Keratinocyte (primary cell): ENCODE data around the gene DIPK1B. TPM values are rescaled to one million over a fixed set of nuclear protein-coding genes. Genes with fewer than 3 reads are reported as not detected.

Experiments
- DNase-seq: peaks from one replicate; pipeline ENCODE4 v3.0.0-alpha.2; 2011; ENCODE audit warnings: low read depth, missing footprints, low spot score
- FAIRE-seq: peaks from 2 replicates; lab custom pipeline; 2011; peaks lifted over from hg19 to GRCh38; lab: Jason Lieb, UNC
- H2AFZ ChIP-seq: 2 replicates; pipeline ENCODE4 v1.6.0; 2012; ENCODE audit warnings: low read length, control low read depth, inconsistent platforms; ENCODE audit not compliant: control insufficient read depth
- H3K27ac ChIP-seq: 2 replicates; pipeline ENCODE4 v1.5.1; 2011; ENCODE audit warnings: low read length; ENCODE audit not compliant: control insufficient read depth, insufficient read depth
- H3K27me3 ChIP-seq: 3 replicates; pipeline ENCODE4 v1.6.0; 2011; ENCODE audit warnings: low read length; ENCODE audit not compliant: control insufficient read depth, insufficient read depth; ENCODE audit errors: extremely low read depth
- H3K36me3 ChIP-seq, 2 experiments: 2 replicates in 1 of 2; 3 replicates in 1 of 2; pipeline ENCODE4 v1.5.1; 2011; ENCODE audit warnings: low read length in 2 of 2, mild to moderate bottlenecking in 1 of 2; ENCODE audit not compliant: control insufficient read depth in 2 of 2, insufficient read depth in 2 of 2; ENCODE audit errors: extremely low read depth in 1 of 2
- H3K4me1 ChIP-seq: 3 replicates; pipeline ENCODE4 v1.5.1; 2011; ENCODE audit warnings: low read length; ENCODE audit not compliant: control insufficient read depth, insufficient read depth; ENCODE audit errors: extremely low read depth
- H3K4me2 ChIP-seq: 3 replicates; pipeline ENCODE4 v1.6.0; 2011; ENCODE audit warnings: low read depth, low read length; ENCODE audit not compliant: control insufficient read depth, insufficient read depth; ENCODE audit errors: extremely low read depth
- H3K4me3 ChIP-seq, 3 experiments: fragments of 200-600 bp in 1 of 3; sonication (generic) in 1 of 3; 2 replicates in 2 of 3; 3 replicates in 1 of 3; pipeline ENCODE4 v1.5.1; 2011 to 2016; ENCODE audit warnings: low read length in 3 of 3, mild to moderate bottlenecking in 3 of 3, control low read depth in 2 of 3, inconsistent platforms in 1 of 3, low read depth in 1 of 3, mixed read lengths in 1 of 3, mixed run types in 1 of 3, moderate library complexity in 1 of 3; ENCODE audit not compliant: control insufficient read depth in 2 of 3, insufficient read depth in 2 of 3; ENCODE audit errors: extremely low read depth in 1 of 3
- H3K79me2 ChIP-seq: 2 replicates; pipeline ENCODE4 v1.6.0; 2012; ENCODE audit warnings: low read length; ENCODE audit not compliant: control insufficient read depth, insufficient read depth
- H3K9ac ChIP-seq: 3 replicates; pipeline ENCODE4 v1.6.0; 2011; ENCODE audit warnings: low read length; ENCODE audit not compliant: control insufficient read depth, insufficient read depth; ENCODE audit errors: extremely low read depth
- H3K9me1 ChIP-seq: 3 replicates; pipeline ENCODE4 v1.6.0; 2011; ENCODE audit warnings: low read length; ENCODE audit not compliant: control insufficient read depth, insufficient read depth; ENCODE audit errors: extremely low read depth
- H3K9me3 ChIP-seq: 2 replicates; pipeline ENCODE4 v1.5.1; 2012; ENCODE audit warnings: low read depth, low read length; ENCODE audit not compliant: control insufficient read depth
- H4K20me1 ChIP-seq: 3 replicates; pipeline ENCODE4 v1.6.0; 2011; ENCODE audit warnings: low read length; ENCODE audit not compliant: control insufficient read depth, insufficient read depth; ENCODE audit errors: extremely low read depth
- EZH2 ChIP-seq: IDR thresholded peaks from one replicate; pipeline ENCODE4 v1.6.1; 2012; ENCODE audit warnings: inconsistent platforms, mild to moderate bottlenecking, low read length, moderate library complexity
- dilution Hi-C: fragments of 300-500 bp; cut with MboI; formaldehyde crosslinking; loops from one replicate; pipeline ENCODE4 v1.7.0; 2020; ENCODE audit warnings: low sequenced_read_pairs; ENCODE audit not compliant: extremely low pct_ligation_motif_present
- polyA plus RNA-seq, 5 experiments: library from polyadenylated mRNA; depleted of rRNA in 3 of 5; stranded (reverse) in 3 of 5; stranded (forward) in 1 of 5; unstranded in 1 of 5; fragments of >200 nt; gene quantifications; 1 replicate in 1 of 5; 2 replicates in 3 of 5; 3 replicates in 1 of 5; pipeline versions ENCODE4 v1.2.1 to v1.2.3, GENCODE V29; 2011 to 2012; ENCODE audit warnings: missing spikeins in 2 of 5, low read depth in 1 of 5, low replicate concordance in 1 of 5
- TF ChIP-seq, protein P1 (sequence below), 3 experiments: IDR thresholded peaks in 1 of 3; conservative IDR thresholded peaks in 1 of 3; optimal IDR thresholded peaks in 1 of 3; 2 replicates in 2 of 3; 3 replicates in 1 of 3; pipeline versions ENCODE3 to v1.5.1; 2011; ENCODE audit warnings: low read length in 3 of 3, mild to moderate bottlenecking in 3 of 3, moderate library complexity in 2 of 3, control low read depth in 1 of 3, inconsistent platforms in 1 of 3; ENCODE audit not compliant: insufficient read depth in 2 of 3; ENCODE audit errors: extremely low read depth in 1 of 3

The DIPK1B gene
- polyA plus RNA-seq, 1 donor (not counting 4 experiments of a cell fraction or from before 2014, with no cell fraction given): not detected

DNA sequence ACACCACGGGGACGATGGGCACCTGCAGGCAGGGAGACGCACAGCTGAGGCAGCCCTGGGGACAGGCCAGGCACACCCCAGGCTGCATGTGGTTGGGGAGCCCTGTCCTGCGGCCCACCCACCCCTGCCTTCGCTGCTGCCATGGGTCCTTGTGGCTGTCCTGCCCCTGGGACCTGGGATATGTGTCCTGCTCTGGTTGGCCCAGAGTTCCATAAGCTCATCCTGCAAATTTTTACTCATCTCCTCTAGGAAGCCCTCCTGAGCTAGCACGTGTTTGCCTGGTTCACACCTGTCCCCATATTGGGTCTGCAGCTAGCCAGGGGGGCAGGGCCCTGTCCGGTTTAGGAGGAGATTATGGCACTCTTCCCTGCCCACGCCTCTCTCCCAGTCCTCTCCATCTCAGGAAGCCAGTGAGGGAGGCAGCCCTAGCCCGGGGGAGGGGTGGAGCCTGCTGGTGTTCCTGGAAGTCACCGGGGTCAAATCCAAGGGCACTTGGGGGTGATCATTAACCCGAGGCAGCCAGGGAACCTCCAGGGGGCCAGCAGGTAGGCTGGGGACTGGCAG is 37.5 kb upstream of the DIPK1B start:
- H3K4me3 ChIP-seq: no peak overlapping the region
- dilution Hi-C loops: no loop called here
- H3K4me1 ChIP-seq: peaks cover 9% of the 10 kb centered on the region
- no peak for DNase-seq
- TF ChIP-seq, protein P1, sequence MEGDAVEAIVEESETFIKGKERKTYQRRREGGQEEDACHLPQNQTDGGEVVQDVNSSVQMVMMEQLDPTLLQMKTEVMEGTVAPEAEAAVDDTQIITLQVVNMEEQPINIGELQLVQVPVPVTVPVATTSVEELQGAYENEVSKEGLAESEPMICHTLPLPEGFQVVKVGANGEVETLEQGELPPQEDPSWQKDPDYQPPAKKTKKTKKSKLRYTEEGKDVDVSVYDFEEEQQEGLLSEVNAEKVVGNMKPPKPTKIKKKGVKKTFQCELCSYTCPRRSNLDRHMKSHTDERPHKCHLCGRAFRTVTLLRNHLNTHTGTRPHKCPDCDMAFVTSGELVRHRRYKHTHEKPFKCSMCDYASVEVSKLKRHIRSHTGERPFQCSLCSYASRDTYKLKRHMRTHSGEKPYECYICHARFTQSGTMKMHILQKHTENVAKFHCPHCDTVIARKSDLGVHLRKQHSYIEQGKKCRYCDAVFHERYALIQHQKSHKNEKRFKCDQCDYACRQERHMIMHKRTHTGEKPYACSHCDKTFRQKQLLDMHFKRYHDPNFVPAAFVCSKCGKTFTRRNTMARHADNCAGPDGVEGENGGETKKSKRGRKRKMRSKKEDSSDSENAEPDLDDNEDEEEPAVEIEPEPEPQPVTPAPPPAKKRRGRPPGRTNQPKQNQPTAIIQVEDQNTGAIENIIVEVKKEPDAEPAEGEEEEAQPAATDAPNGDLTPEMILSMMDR (optimal IDR thresholded peaks at IDR 0.05 in 1 of 3, IDR thresholded peaks at IDR 0.05 in 1 of 3, conservative IDR thresholded peaks at IDR 0.05 in 1 of 3; ENCODE audit: extremely low read depth in 1 of 3, insufficient read depth in 2 of 3, low read length in 3 of 3): no peak
- TF ChIP-seq EZH2: no peak
- H3K27ac ChIP-seq: no peak overlapping the region
- no peak for FAIRE-seq
- no peak overlapping the region for H2AFZ ChIP-seq
- no peaks in the 10 kb centered on the region for H3K9me1 ChIP-seq
- no peaks in the 10 kb centered on the region for H3K27me3 ChIP-seq
- H3K4me2 ChIP-seq: no peak overlapping the region
- peaks cover 6 to 15% of the 10 kb centered on the region in 2 experiments for H3K36me3 ChIP-seq
- no peaks in the 10 kb centered on the region for H3K79me2 ChIP-seq
- H3K9me3 ChIP-seq: no peaks in the 10 kb centered on the region
- H4K20me1 ChIP-seq: peaks cover 4% of the 10 kb centered on the region
- H3K9ac ChIP-seq: no peak overlapping the region

DNA sequence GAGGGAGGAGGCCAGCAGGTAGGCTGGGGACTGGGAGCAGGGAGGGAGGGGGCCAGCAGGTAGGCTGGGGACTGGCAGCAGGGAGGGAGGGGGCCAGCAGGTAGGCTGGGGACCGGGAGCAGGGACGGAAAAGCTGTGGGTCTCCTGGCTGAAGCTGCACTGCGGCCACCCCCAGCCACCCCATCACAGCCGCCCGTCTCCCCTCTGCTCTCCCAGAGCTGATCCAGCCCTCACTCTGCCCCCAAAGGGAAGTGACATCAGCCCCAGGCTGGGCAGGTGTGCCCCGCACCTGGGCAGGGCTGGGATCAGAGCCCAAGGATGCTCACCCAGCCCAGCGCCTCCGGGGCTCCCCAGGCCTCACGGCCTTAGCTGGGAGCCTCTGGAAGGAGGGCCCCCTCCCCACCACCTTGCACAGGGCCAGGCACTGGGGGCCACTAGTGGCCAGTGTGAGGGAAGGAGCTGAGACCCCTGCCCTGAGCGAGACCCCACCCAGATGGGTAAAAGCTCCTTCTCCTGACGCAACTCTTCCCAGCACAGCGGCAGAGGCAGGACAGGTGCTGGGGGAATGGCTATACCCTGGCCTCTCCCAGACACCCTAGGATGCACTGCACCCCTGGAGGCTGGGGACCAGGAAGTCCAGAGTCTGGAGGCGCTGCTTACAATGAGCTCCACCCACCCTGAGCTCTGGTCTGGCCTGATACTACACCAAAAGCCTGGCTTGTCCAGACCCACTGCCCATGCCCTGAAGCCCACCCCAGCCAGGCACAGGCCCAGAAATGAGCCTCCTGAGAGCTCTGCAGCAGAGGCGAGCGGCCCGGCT is 36.7 kb upstream of the DIPK1B start:
- Histone ChIP-seq H2AFZ (no peak overlapping the region), H3K79me2 (no peaks in the 10 kb centered on the region), H3K4me1 (peaks cover 9% of the 10 kb centered on the region), H3K4me3 (no peak overlapping the region), H4K20me1 (peaks cover 5% of the 10 kb centered on the region), H3K9me3 (no peaks in the 10 kb centered on the region), H3K27me3 (no peaks in the 10 kb centered on the region), H3K36me3 (peaks cover 6 to 15% of the 10 kb centered on the region in 2 experiments), H3K27ac (no peak overlapping the region), H3K9me1 (no peaks in the 10 kb centered on the region), H3K9ac (no peak overlapping the region), H3K4me2 (no peak overlapping the region)
- TF ChIP-seq EZH2: no peak
- TF ChIP-seq, protein P1 (optimal IDR thresholded peaks at IDR 0.05 in 1 of 3, IDR thresholded peaks at IDR 0.05 in 1 of 3, conservative IDR thresholded peaks at IDR 0.05 in 1 of 3; ENCODE audit: extremely low read depth in 1 of 3, insufficient read depth in 2 of 3, low read length in 3 of 3): no peak
- dilution Hi-C loops: no loop called here
- FAIRE-seq (no peak), DNase-seq (no peak)
